ENCODE measurements around the gene KRT78. TPM values are rescaled to one million over a fixed set of nuclear protein-coding genes. Genes with fewer than 3 reads are reported as not detected.

Gene KRT78
- total RNA-seq, 2 experiments from 2014 or later = not detected

- Mint-ChIP-seq H3K36me3 (ENCODE audit: low read depth) (no peaks in the 10 kb centered on the region), H3K4me3 (no peak overlapping the region), H3K27me3 (ENCODE audit: low read depth) (no peaks in the 10 kb centered on the region), H3K4me1 (ENCODE audit: low read depth) (peaks cover 10% of the 10 kb centered on the region), H3K27ac (no peak overlapping the region), H3K9me3 (no peaks in the 10 kb centered on the region)
- CTCF ChIA-PET = interaction anchor here (1.5 kb wide), 1 partner anchor 61 kb away, joined by 3 read pairs; no protein-coding TSS in a partner anchor
- intact Hi-C loops (cut with micrococcal nuclease) = no loop called here
- no peak for DNase-seq
Measured at GRCh38 chr12:52818388-52818787, 30.4 kb downstream of the KRT78 start.

DNA sequence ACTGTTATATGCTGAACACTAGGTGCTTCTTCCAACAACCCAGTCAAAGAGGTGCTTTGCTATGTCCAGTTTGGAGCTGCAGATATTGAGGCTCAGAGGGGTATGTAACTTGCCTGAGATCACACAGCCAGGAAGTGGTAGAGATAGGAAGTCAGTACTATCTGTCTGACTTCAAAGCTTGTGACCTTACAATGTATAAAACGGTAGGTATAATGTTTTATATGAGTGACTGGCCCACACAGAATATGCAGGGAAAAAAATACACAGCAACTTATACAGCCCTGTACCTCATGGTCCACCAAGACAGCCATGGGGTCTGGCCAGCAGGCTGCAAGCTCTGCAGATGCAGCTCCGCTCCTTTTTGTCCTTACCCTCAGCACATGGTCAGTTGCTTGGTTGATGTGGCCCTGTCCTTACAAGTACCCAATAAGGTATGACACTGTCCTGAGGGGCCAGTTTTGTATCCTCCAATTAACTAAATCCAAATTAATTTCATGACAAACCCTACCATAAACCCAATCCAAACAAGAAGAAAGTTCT is 31.0 kb downstream of the KRT78 start:
- Mint-ChIP-seq H3K36me3 (ENCODE audit: low read depth) (no peaks in the 10 kb centered on the region), H3K4me1 (ENCODE audit: low read depth) (peaks cover 10% of the 10 kb centered on the region), H3K4me3 (no peak overlapping the region), H3K27me3 (ENCODE audit: low read depth) (no peaks in the 10 kb centered on the region), H3K27ac (no peak overlapping the region), H3K9me3 (no peaks in the 10 kb centered on the region)
- intact Hi-C loops (cut with micrococcal nuclease) = no loop called here
- no peak for DNase-seq
- CTCF ChIA-PET = interaction anchor here (1.5 kb wide), 1 partner anchor 62 kb away, joined by 3 read pairs; no protein-coding TSS in a partner anchor

DNA sequence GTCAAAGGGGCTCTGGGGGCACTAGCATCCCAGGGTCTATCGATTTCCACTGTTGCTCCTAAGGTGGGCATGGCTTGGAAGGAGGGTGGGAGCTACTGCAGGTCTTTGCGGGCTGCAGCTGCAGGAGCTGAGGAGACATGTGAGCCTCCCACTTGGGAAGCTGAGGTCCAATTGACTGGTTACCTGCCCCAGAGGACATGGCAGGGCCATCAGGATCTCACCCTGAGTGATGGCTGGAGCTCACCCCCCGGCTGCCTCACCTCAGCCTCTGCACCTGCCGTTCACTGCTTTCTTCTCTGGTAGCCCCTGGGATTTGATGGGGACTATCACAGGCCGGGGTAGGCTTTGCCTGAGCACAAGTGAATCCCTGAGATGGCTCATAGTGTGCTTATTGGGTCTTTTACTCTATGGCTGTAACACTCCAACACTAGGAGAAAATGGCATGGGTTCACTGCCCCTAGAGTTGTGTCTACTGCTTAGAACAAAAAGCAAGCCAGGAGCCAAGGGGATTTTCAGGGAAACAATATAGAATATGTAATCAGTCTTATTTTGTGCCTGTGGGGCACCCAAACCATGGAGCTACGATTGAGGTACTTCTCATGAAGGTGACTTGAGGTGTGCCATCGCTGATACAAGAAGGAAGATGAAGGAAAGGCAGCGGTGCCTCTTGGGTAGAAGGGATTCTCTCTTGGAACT is 31.6 kb downstream of the KRT78 start:
- no peak for DNase-seq
- H3K27me3 Mint-ChIP-seq (ENCODE audit: low read depth) = no peaks in the 10 kb centered on the region
- CTCF ChIA-PET = interaction anchor here (1.5 kb wide), 1 partner anchor 62 kb away, joined by 3 read pairs; no protein-coding TSS in a partner anchor
- no peak overlapping the region for H3K27ac Mint-ChIP-seq
- no peaks in the 10 kb centered on the region for H3K36me3 Mint-ChIP-seq (ENCODE audit: low read depth)
- no peaks in the 10 kb centered on the region for H3K9me3 Mint-ChIP-seq
- no peak overlapping the region for H3K4me3 Mint-ChIP-seq
- intact Hi-C loops (cut with micrococcal nuclease) = no loop called here
- H3K4me1 Mint-ChIP-seq (ENCODE audit: low read depth) = peaks cover 10% of the 10 kb centered on the region

DNA sequence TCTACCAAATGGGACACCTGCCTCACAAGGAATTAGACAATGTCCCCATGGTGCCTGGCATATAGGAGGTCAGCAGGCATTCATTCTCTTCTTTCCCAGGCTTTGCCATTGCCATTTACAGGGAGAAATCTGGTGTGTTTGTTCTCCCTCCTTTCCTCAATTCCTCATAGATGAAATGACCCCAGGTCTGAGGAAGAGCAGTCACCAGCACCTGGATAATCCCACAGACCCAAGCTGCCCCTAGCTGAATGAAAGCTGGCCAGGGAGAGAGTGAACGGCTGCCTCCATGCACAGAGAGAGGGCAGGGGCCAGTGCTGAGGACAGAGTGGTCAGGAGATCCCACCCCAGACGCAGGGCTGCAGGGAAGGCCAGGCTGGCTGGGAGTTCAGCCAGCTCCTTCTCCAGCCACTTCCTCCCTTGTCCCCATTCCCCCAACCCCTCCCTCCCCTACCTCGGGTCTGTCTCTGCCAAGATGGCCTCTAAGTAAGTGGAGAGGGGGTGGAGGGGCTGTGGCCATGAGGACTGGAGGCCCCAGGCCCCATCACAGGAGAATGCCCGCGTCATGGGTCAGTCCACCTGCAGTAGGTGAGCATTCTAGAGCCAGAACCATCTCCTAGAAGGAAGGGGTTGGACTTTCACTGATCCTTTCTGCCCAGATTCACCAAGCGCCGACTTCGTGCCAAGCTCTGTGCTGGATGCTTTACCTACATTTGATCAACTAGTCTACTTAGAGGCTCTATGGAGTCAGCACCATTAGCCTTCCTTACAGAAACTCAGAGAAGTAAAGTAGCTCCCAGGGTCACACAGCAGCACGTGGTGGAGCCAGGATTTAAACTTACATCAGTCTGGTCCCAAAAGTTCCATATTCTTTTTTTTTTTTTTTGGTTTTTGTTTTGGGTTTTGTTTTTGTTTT is 32.9 kb downstream of the KRT78 start:
- H3K4me1 Mint-ChIP-seq (ENCODE audit: low read depth) = peaks cover 10% of the 10 kb centered on the region
- H3K4me3 Mint-ChIP-seq = no peak overlapping the region
- H3K9me3 Mint-ChIP-seq = no peaks in the 10 kb centered on the region
- H3K27ac Mint-ChIP-seq = no peak overlapping the region
- intact Hi-C loops (cut with micrococcal nuclease) = no loop called here
- CTCF ChIA-PET = no interaction called here
- no peaks in the 10 kb centered on the region for H3K36me3 Mint-ChIP-seq (ENCODE audit: low read depth)
- H3K27me3 Mint-ChIP-seq (ENCODE audit: low read depth) = no peaks in the 10 kb centered on the region
- DNase-seq = no peak

GRCh38 chr12:52815161-52815560 is 33.6 kb downstream of the KRT78 start:
- no peaks in the 10 kb centered on the region for H3K36me3 Mint-ChIP-seq (ENCODE audit: low read depth)
- CTCF ChIA-PET = no interaction called here
- no peak for DNase-seq
- intact Hi-C loops (cut with micrococcal nuclease) = no loop called here
- peaks cover 10% of the 10 kb centered on the region for H3K4me1 Mint-ChIP-seq (ENCODE audit: low read depth)
- H3K9me3 Mint-ChIP-seq = no peaks in the 10 kb centered on the region
- H3K27me3 Mint-ChIP-seq (ENCODE audit: low read depth) = no peaks in the 10 kb centered on the region
- no peak overlapping the region for H3K27ac Mint-ChIP-seq
- H3K4me3 Mint-ChIP-seq = no peak overlapping the region

GRCh38 chr12:52814710-52815155 is 34.1 kb downstream of the KRT78 start:
- Mint-ChIP-seq H3K27ac (no peak overlapping the region), H3K4me3 (no peak overlapping the region), H3K9me3 (no peaks in the 10 kb centered on the region), H3K4me1 (ENCODE audit: low read depth) (peaks cover 10% of the 10 kb centered on the region), H3K27me3 (ENCODE audit: low read depth) (no peaks in the 10 kb centered on the region), H3K36me3 (ENCODE audit: low read depth) (no peaks in the 10 kb centered on the region)
- intact Hi-C loops (cut with micrococcal nuclease) = no loop called here
- CTCF ChIA-PET = no interaction called here
- DNase-seq = no peak

GRCh38 chr12:52813885-52814709 is 34.7 kb downstream of the KRT78 start, which contains the start of gene KRT4:
TSS of gene KRT4 (minus strand) at chr12:52814116. CDS start at chr12:52814058, 58 bp downstream.
- Mint-ChIP-seq H3K27me3 (ENCODE audit: low read depth) (no peaks in the 10 kb centered on the region), H3K36me3 (ENCODE audit: low read depth) (no peaks in the 10 kb centered on the region), H3K27ac (no peak within 1 kb of the TSS), H3K4me3 (no peak within 1 kb of the TSS), H3K4me1 (ENCODE audit: low read depth) (peaks cover 10% of the 10 kb centered on the region), H3K9me3 (no peaks in the 10 kb centered on the region)
- intact Hi-C loops (cut with micrococcal nuclease) = no loop called here
- DNase-seq = no peak
- CTCF ChIA-PET = interaction anchor here (1.6 kb wide), 1 partner anchor 66 kb away, joined by 4 read pairs; no protein-coding TSS in a partner anchor

DNA sequence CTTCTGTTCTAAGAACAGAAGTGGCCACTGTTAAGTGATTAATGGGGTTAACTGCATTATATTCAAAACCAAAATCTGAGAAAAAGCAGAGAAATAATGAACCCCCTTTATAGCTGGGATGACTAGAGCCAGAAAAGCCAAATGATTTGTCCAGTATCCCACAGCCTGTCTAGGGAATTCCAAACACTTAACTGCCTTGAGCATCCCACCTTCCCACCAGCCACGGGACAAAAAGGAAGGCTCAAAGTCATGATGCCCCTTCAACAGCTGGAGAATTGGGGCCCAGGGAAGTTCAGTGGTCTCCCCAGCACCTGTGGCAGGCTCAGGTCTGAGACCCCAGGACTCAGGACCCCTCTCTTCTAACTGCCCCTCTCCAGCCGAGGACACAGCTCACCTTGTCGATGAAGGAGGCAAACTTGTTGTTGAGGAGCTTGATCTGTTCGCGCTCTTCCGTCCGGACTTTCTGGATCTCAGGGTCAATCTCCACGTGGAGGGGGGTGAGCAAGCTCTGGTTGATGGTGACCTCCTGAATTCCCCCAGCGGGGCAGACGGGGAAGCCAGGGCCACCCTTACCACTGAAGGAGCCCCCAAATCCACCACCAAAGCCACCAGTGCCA is 35.5 kb downstream of the KRT78 start:
- no peaks in the 10 kb centered on the region for H3K9me3 Mint-ChIP-seq
- no peaks in the 10 kb centered on the region for H3K27me3 Mint-ChIP-seq (ENCODE audit: low read depth)
- intact Hi-C loops (cut with micrococcal nuclease) = no loop called here
- peaks cover 10% of the 10 kb centered on the region for H3K4me1 Mint-ChIP-seq (ENCODE audit: low read depth)
- no peak overlapping the region for H3K27ac Mint-ChIP-seq
- H3K4me3 Mint-ChIP-seq = no peak overlapping the region
- CTCF ChIA-PET = interaction anchor here (1.6 kb wide), 1 partner anchor 66 kb away, joined by 4 read pairs; no protein-coding TSS in a partner anchor
- no peaks in the 10 kb centered on the region for H3K36me3 Mint-ChIP-seq (ENCODE audit: low read depth)
- DNase-seq = no peak

DNA sequence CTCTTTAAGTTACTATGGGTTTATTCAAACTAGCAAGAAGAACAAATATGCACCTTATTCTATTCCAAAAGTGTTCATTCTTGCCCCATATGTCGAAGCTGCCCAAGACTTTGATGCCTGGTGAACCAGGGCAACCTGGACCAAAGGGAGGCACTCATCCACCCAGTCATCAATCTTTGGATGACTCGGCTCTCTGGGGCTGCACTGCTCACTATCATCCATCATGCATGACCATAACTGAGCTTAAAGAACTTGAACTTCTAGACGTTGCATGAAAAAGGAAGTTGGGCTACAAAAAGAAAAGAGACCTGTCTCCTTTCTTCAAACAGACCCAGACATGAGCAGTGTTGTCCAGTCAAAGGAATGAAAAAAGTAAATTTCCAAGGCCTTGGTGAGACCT is 36.0 kb downstream of the KRT78 start:
- no peak overlapping the region for H3K4me3 Mint-ChIP-seq
- no peak for DNase-seq
- intact Hi-C loops (cut with micrococcal nuclease) = no loop called here
- H3K4me1 Mint-ChIP-seq (ENCODE audit: low read depth) = peaks cover 6% of the 10 kb centered on the region
- no peaks in the 10 kb centered on the region for H3K36me3 Mint-ChIP-seq (ENCODE audit: low read depth)
- CTCF ChIA-PET = interaction anchor here (0.6 to 1.6 kb wide), 2 partner anchors 67 to 225 kb away, joined by 3 to 4 read pairs; no protein-coding TSS in a partner anchor
- no peaks in the 10 kb centered on the region for H3K27me3 Mint-ChIP-seq (ENCODE audit: low read depth)
- H3K9me3 Mint-ChIP-seq = no peaks in the 10 kb centered on the region
- no peak overlapping the region for H3K27ac Mint-ChIP-seq

DNA sequence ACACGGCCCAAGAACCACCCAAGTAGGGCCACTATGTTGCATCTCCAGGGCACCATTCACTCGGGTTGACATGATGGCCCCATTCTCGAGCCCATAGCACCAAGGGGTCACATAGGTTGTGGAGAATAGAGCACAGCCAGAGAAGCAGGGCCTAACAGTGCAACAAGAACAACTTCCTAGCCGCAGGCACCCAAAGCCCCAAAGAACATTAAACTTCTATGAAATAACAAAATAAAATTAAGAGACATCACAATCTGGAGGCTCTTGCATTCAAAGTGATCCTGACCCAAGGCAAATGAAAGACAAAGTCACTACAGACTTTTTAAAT is 36.8 kb downstream of the KRT78 start:
- DNase-seq = no peak
- intact Hi-C loops (cut with micrococcal nuclease) = no loop called here
- CTCF ChIA-PET = interaction anchor here (0.6 kb wide), 1 partner anchor 225 kb away, joined by 3 read pairs; no protein-coding TSS in a partner anchor
- H3K9me3 Mint-ChIP-seq = no peaks in the 10 kb centered on the region
- no peak overlapping the region for H3K27ac Mint-ChIP-seq
- no peaks in the 10 kb centered on the region for H3K36me3 Mint-ChIP-seq (ENCODE audit: low read depth)
- no peaks in the 10 kb centered on the region for H3K27me3 Mint-ChIP-seq (ENCODE audit: low read depth)
- no peak overlapping the region for H3K4me3 Mint-ChIP-seq
- no peaks in the 10 kb centered on the region for H3K4me1 Mint-ChIP-seq (ENCODE audit: low read depth)

- Mint-ChIP-seq H3K9me3 (no peaks in the 10 kb centered on the region), H3K27me3 (ENCODE audit: low read depth) (no peaks in the 10 kb centered on the region), H3K27ac (no peak overlapping the region), H3K4me1 (ENCODE audit: low read depth) (no peaks in the 10 kb centered on the region), H3K36me3 (ENCODE audit: low read depth) (no peaks in the 10 kb centered on the region), H3K4me3 (no peak overlapping the region)
- intact Hi-C loops (cut with micrococcal nuclease) = no loop called here
- DNase-seq = no peak
- CTCF ChIA-PET = no interaction called here
Measured at GRCh38 chr12:52811191-52812072, 37.4 kb downstream of the KRT78 start.

Measured in activated naive CD4-positive, alpha-beta T cell treated with anti-CD3 and anti-CD28 coated beads for 36 hours (primary cell).